NT2/D1 (cell line): Measurements from ENCODE around the gene PDE9A.

Source experiments
- DNase-seq: peaks from one replicate; pipeline ENCODE4 v3.0.0-alpha.2; 2011; ENCODE audit warnings: low read depth, low spot score
- H3K27me3 ChIP-seq: 2 replicates; pipeline ENCODE4 v1.6.0; 2011; ENCODE audit warnings: mild to moderate bottlenecking; ENCODE audit not compliant: insufficient read length, insufficient read depth
- H3K36me3 ChIP-seq: 2 replicates; pipeline ENCODE4 v1.6.1; 2011; ENCODE audit warnings: mild to moderate bottlenecking, low read length, mixed read lengths; ENCODE audit not compliant: insufficient read depth, insufficient read length
- H3K4me1 ChIP-seq: 2 replicates; pipeline ENCODE4 v1.5.1; 2011; ENCODE audit not compliant: insufficient read depth, insufficient read length
- H3K4me3 ChIP-seq: 2 replicates; pipeline ENCODE4 v1.5.1; 2011; ENCODE audit warnings: low read depth; ENCODE audit not compliant: insufficient read length
- H3K9ac ChIP-seq: 2 replicates; pipeline ENCODE4 v1.6.0; 2011; ENCODE audit warnings: low read depth; ENCODE audit not compliant: insufficient read length
- H3K9me3 ChIP-seq: 2 replicates; pipeline ENCODE4 v1.5.1; 2011; ENCODE audit warnings: mild to moderate bottlenecking, low read length; ENCODE audit not compliant: insufficient read depth
- SUZ12 ChIP-seq: IDR thresholded peaks from 2 replicates; pipeline ENCODE4 v1.6.1; 2011; ENCODE audit not compliant: insufficient read length, insufficient read depth; ENCODE audit errors: extremely low read depth
- YY1 ChIP-seq: IDR thresholded peaks from 2 replicates; pipeline ENCODE4 v1.6.1; 2011; ENCODE audit not compliant: insufficient read length, insufficient read depth
- ZNF274 ChIP-seq: IDR thresholded peaks from 2 replicates; pipeline ENCODE4 v1.6.1; 2011; ENCODE audit warnings: mild to moderate bottlenecking, low read depth, low read length

Gene PDE9A

DNA sequence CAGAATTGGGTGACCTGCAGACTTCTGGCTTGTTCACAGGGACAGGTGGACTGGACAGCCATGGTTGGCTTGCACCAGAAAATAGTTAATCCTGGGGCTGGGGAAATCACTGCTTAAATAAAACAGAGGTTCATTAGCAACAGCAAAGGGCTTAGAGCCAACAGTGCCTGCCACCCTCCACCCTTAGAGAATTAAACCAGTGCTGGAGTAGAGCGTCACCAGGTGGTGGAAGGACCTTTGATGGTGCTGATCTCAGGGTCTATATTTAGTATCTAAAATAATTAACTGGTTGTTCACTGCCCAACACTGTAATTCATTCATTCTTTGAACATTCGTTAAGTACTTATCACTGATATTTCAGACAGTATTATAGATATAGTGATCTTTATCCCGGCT lies 34.7 kb upstream of the PDE9A start:
- no peak for DNase-seq
- H3K4me1 ChIP-seq: peaks cover 22% of the 10 kb centered on the region
- H3K9me3 ChIP-seq: no peaks in the 10 kb centered on the region
- TF ChIP-seq SUZ12: no peak
- no peak for TF ChIP-seq ZNF274
- no peak for TF ChIP-seq YY1
- H3K27me3 ChIP-seq: peaks cover 17% of the 10 kb centered on the region
- H3K36me3 ChIP-seq: no peaks in the 10 kb centered on the region
- H3K9ac ChIP-seq: no peak overlapping the region
- H3K4me3 ChIP-seq: no peak overlapping the region

- Histone ChIP-seq H3K4me3 (no peak overlapping the region), H3K9me3 (no peaks in the 10 kb centered on the region), H3K9ac (no peak overlapping the region), H3K27me3 (peaks cover 17% of the 10 kb centered on the region), H3K36me3 (no peaks in the 10 kb centered on the region), H3K4me1 (peaks cover 22% of the 10 kb centered on the region)
- TF ChIP-seq SUZ12: no peak
- DNase-seq: no peak
Observed at GRCh38 chr21:42619166-42619565, 34.3 kb upstream of the PDE9A start.

GRCh38 chr21:42619841-42620240 lies 33.6 kb upstream of the PDE9A start:
- no peak overlapping the region for H3K9ac ChIP-seq
- no peak for DNase-seq
- H3K9me3 ChIP-seq: no peaks in the 10 kb centered on the region
- H3K4me1 ChIP-seq: peaks cover 22% of the 10 kb centered on the region
- peaks cover 17% of the 10 kb centered on the region for H3K27me3 ChIP-seq
- no peaks in the 10 kb centered on the region for H3K36me3 ChIP-seq
- no peak overlapping the region for H3K4me3 ChIP-seq
- TF ChIP-seq YY1 (no peak), ZNF274 (no peak), SUZ12 (no peak)

- no peak for TF ChIP-seq ZNF274
- no peak for TF ChIP-seq YY1
- no peak for TF ChIP-seq SUZ12
- H3K27me3 ChIP-seq: peaks cover 17% of the 10 kb centered on the region
- peaks cover 12% of the 10 kb centered on the region for H3K4me1 ChIP-seq
- H3K9ac ChIP-seq: no peak overlapping the region
- no peaks in the 10 kb centered on the region for H3K9me3 ChIP-seq
- H3K36me3 ChIP-seq: no peaks in the 10 kb centered on the region
- DNase-seq: no peak
- H3K4me3 ChIP-seq: no peak overlapping the region
Observed at GRCh38 chr21:42621166-42621818, 32.1 kb upstream of the PDE9A start.

DNA sequence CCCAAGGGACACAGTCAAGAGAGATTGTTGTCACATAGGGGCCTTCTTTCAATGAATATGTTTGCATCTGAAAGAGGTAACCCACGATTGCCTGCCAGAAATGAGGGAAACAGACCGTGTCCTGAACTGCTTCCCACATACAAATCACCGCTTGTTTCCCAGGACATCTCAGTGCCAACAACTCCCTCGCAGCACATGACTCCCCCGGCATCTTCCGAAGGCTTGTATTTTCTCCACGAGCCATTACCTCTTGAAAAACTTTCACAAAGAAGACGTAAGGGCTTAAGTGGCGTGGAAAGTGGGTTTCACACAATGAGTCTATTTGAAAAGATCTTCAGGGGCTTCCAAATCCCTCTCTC lies 31.6 kb upstream of the PDE9A start:
- Histone ChIP-seq H3K9me3 (no peaks in the 10 kb centered on the region), H3K9ac (no peak overlapping the region), H3K36me3 (no peaks in the 10 kb centered on the region), H3K27me3 (peaks cover 18% of the 10 kb centered on the region), H3K4me3 (no peak overlapping the region), H3K4me1 (peaks cover 9% of the 10 kb centered on the region)
- no peak for TF ChIP-seq SUZ12
- no peak for TF ChIP-seq ZNF274
- TF ChIP-seq YY1: no peak
- DNase-seq: no peak

DNA sequence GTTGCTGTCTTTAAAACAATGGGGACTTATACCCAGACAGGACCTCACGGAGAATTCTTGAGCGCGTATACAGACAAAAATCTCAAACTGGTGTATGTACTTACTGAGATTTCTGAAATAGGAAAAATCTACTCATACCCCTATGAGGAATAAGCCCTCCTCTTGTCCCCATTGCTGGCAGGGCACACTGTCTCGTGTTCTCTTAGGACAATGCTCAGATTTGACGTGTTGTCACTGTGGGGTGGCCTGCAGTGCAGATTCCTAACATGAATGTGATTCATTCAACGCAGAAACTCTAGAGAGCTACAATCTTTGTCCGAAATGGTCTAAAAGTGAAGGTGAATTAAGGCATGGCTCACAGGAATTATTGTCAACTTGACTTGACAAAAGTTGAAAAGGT lies 31.1 kb upstream of the PDE9A start:
- DNase-seq: no peak
- Histone ChIP-seq H3K27me3 (peaks cover 18% of the 10 kb centered on the region), H3K4me3 (no peak overlapping the region), H3K4me1 (peaks cover 6% of the 10 kb centered on the region), H3K9me3 (no peaks in the 10 kb centered on the region), H3K9ac (no peak overlapping the region), H3K36me3 (no peaks in the 10 kb centered on the region)
- TF ChIP-seq YY1: no peak
- no peak for TF ChIP-seq ZNF274
- TF ChIP-seq SUZ12: no peak

- Histone ChIP-seq H3K4me3 (no peak overlapping the region), H3K36me3 (no peaks in the 10 kb centered on the region), H3K27me3 (peaks cover 24% of the 10 kb centered on the region), H3K4me1 (peaks cover 6% of the 10 kb centered on the region), H3K9me3 (no peaks in the 10 kb centered on the region), H3K9ac (no peak overlapping the region)
- TF ChIP-seq YY1 (no peak), ZNF274 (no peak), SUZ12 (no peak)
- DNase-seq: no peak
Observed at GRCh38 chr21:42623694-42624093, 29.7 kb upstream of the PDE9A start.
